Endothelial cell of umbilical vein (primary cell): ENCODE results near the gene PODXL2. TPM values are rescaled to one million over a fixed set of nuclear protein-coding genes. Genes with fewer than 3 reads are reported as not detected.

Source experiments
- BruUV-seq: library from RNA; stranded (reverse); fragments of 400-500 nt; replicated peaks from 2 replicates; lab custom pipeline; 2021; lab: Mats Ljungman, UMichigan
- CTCF ChIA-PET: fragments of 300-600, 350-600 bp; sonication (Branson Sonifier 250); formaldehyde crosslinking; loops from one replicate; lab custom pipeline; 2021; ENCODE audit warnings: antibody characterized with exemption, inconsistent platforms; lab: Charles Lee
- POLR2A ChIA-PET: fragments of 300-600, 350-600 bp; sonication (Branson Sonifier 250); formaldehyde crosslinking; loops from one replicate; lab custom pipeline; 2021; ENCODE audit warnings: antibody characterized with exemption, inconsistent platforms; lab: Charles Lee
- DNase-seq: peaks from one replicate; pipeline ENCODE4 v3.0.0-alpha.2; 2011; ENCODE audit warnings: low read depth, low spot score
- FAIRE-seq: peaks from 2 replicates; lab custom pipeline; 2011; peaks lifted over from hg19 to GRCh38; lab: Jason Lieb, UNC
- H2AFZ ChIP-seq: 2 replicates; pipeline ENCODE4 v1.6.0; 2012; ENCODE audit warnings: low read depth, low read length, control low read depth, inconsistent platforms
- H3K27ac ChIP-seq: 2 replicates; pipeline ENCODE4 v1.5.1; 2011; ENCODE audit warnings: low read depth, mild to moderate bottlenecking, control low read depth, low read length, moderate library complexity; ENCODE audit not compliant: insufficient read depth
- H3K27me3 ChIP-seq, 2 experiments: 2 replicates each; pipeline versions ENCODE4 v1.6.0 to v1.6.1; 2011; ENCODE audit warnings: low read length in 2 of 2, mixed read lengths in 1 of 2; ENCODE audit not compliant: control insufficient read depth in 2 of 2, insufficient read depth in 2 of 2
- H3K36me3 ChIP-seq, 2 experiments: 2 replicates in 1 of 2; 3 replicates in 1 of 2; pipeline ENCODE4 v1.5.1; 2011; ENCODE audit warnings: low read length in 2 of 2, mild to moderate bottlenecking in 1 of 2, moderate library complexity in 1 of 2; ENCODE audit not compliant: control insufficient read depth in 2 of 2, insufficient read depth in 2 of 2; ENCODE audit errors: extremely low read depth in 1 of 2
- H3K4me1 ChIP-seq: 3 replicates; pipeline ENCODE4 v1.5.1; 2011; ENCODE audit warnings: mild to moderate bottlenecking, low read length; ENCODE audit not compliant: control insufficient read depth, insufficient read depth; ENCODE audit errors: extremely low read depth
- H3K4me2 ChIP-seq: 2 replicates; pipeline ENCODE4 v1.6.1; 2011; ENCODE audit warnings: low read length, control low read depth, mixed read lengths; ENCODE audit not compliant: insufficient read depth
- H3K4me3 ChIP-seq, 3 experiments: fragments of 200-600 bp in 1 of 3; sonication (generic), shearing (Covaris generic) in 1 of 3; replicated peaks in 1 of 3; 2 replicates each; pipeline ENCODE4 v1.5.1; 2011 to 2016; ENCODE audit warnings: control low read depth in 3 of 3, low read length in 3 of 3, mild to moderate bottlenecking in 2 of 3, inconsistent platforms in 1 of 3, low read depth in 1 of 3, moderate library complexity in 1 of 3; ENCODE audit not compliant: insufficient read depth in 1 of 3
- H3K79me2 ChIP-seq: 2 replicates; pipeline ENCODE4 v1.6.0; 2012; ENCODE audit warnings: low read length, inconsistent platforms; ENCODE audit not compliant: control insufficient read depth, insufficient read depth
- H3K9ac ChIP-seq: replicated peaks from 2 replicates; pipeline ENCODE3; 2011; ENCODE audit warnings: low read length, control low read depth; ENCODE audit not compliant: insufficient read depth; ENCODE audit errors: extremely low read depth
- H3K9me1 ChIP-seq: replicated peaks from 3 replicates; pipeline ENCODE4 v1.6.0; 2011; ENCODE audit warnings: mild to moderate bottlenecking, low read length; ENCODE audit not compliant: control insufficient read depth, insufficient read depth; ENCODE audit errors: extremely low read depth
- H3K9me3 ChIP-seq: replicated peaks from 2 replicates; pipeline ENCODE4 v1.5.1; 2012; ENCODE audit warnings: low read length, inconsistent platforms; ENCODE audit not compliant: control insufficient read depth, insufficient read depth
- H4K20me1 ChIP-seq: replicated peaks from 2 replicates; pipeline ENCODE3; 2011; ENCODE audit warnings: mild to moderate bottlenecking, low read length; ENCODE audit not compliant: control insufficient read depth, insufficient read depth; ENCODE audit errors: extremely low read depth
- FOS ChIP-seq: IDR thresholded peaks from 2 replicates; pipeline ENCODE4 v1.6.1; 2011; ENCODE audit warnings: mild to moderate bottlenecking, low read length, moderate library complexity, borderline replicate concordance; ENCODE audit not compliant: insufficient read depth
- POLR2AphosphoS5 ChIP-seq: IDR thresholded peaks from 2 replicates; pipeline ENCODE4 v1.6.1; 2012; ENCODE audit warnings: low read depth, mild to moderate bottlenecking, control low read depth, low read length, moderate library complexity; ENCODE audit not compliant: insufficient read depth
- dilution Hi-C: fragments of 300-500 bp; cut with MboI; formaldehyde crosslinking; loops from one replicate; pipeline ENCODE4 v1.15.0; 2019; ENCODE audit warnings: low sequenced_read_pairs; ENCODE audit not compliant: extremely low pct_ligation_motif_present
- intact Hi-C: fragments of 100-400 bp; cut with micrococcal nuclease; formaldehyde crosslinking; loops from one replicate; pipeline ENCODE4 v1.10.0; 2022
- polyA plus RNA-seq, 4 experiments: library from polyadenylated mRNA; depleted of rRNA in 3 of 4; stranded (reverse) in 3 of 4; unstranded in 1 of 4; fragments of >200 nt; gene quantifications; 2 replicates each; pipeline versions ENCODE4 v1.2.1 to v1.2.3, GENCODE V29; 2011 to 2012; ENCODE audit warnings: missing spikeins in 1 of 4
- total RNA-seq: library from RNA; stranded (reverse); gene quantifications from 2 replicates; pipeline ENCODE4 v1.2.3, GENCODE V29; 2021
- TF ChIP-seq, protein P1 (sequence below), 2 donors: IDR thresholded peaks; 1 replicate in 1 of 2; 2 replicates in 1 of 2; pipeline ENCODE4 v1.5.1; 2011; ENCODE audit warnings: low read length in 2 of 2, mild to moderate bottlenecking in 2 of 2, moderate library complexity in 2 of 2, control low read depth in 1 of 2, inconsistent platforms in 1 of 2, low read depth in 1 of 2; ENCODE audit not compliant: insufficient read depth in 1 of 2; ENCODE audit errors: extremely low read depth in 1 of 2
- TF ChIP-seq, protein P2 (sequence below): IDR thresholded peaks from 2 replicates; pipeline ENCODE4 v1.6.1; 2011; ENCODE audit not compliant: insufficient read depth, insufficient read length

Gene PODXL2
- total and polyA plus RNA-seq, 2 donors (not counting 3 experiments of a cell fraction or from before 2014, with no cell fraction given), result 5.5 to 6.5 TPM

DNA sequence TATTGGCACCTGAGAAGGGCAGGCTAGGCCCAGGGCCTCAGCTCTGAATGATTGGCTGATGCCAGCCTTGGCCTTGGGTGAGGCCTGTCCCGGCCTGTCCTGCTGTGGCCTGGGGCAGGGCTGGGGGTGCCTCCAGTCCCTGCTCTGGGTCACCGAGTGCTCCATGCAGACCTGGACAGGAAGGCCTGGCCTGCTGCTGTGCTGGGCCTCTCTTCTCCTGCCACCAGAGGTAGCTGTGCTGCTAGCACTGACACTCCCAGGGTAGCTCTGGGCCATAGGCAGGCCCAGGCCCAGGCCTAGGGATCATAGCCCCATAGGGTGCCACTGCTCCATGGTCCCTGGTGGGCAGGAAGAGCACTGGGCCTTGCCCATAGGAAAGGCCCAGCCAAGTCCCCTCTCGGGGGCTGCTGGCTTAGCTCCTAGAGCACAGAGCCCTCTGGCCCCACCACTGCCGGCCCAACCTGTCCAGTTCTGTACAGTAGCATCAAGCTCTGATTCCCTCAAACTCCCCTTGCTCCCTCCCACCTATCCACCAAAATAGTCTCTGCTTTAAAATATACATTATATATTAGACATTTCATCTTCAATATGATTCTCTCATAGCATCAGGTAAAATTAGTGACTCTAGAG, 62.0 kb downstream of the PODXL2 start:
- FAIRE-seq (no peak), DNase-seq (peak; percentile 48)
- dilution Hi-C loops (no loop called here), intact Hi-C loops (loop anchor here (1.0 to 10.0 kb wide), 2 partner anchors 140 to 284 kb away; no protein-coding TSS in a partner anchor)
- no peaks in the 10 kb centered on the region for H3K79me2 ChIP-seq
- ChIA-PET POLR2A (no interaction called here), CTCF (interaction anchor here (0.6 to 2.6 kb wide), 25 partner anchors 9 to 432 kb away, joined by 3 to 33 read pairs (median 4); partner anchors contain the start of genes MGLL, RUVBL1, SEC61A1 and TPRA1)
- H3K9me1 ChIP-seq, result no peaks in the 10 kb centered on the region
- H3K27me3 ChIP-seq, result no peaks in the 10 kb centered on the region
- no peak overlapping the region for H3K27ac ChIP-seq
- no peak overlapping the region for H3K9ac ChIP-seq
- TF ChIP-seq, protein P1, sequence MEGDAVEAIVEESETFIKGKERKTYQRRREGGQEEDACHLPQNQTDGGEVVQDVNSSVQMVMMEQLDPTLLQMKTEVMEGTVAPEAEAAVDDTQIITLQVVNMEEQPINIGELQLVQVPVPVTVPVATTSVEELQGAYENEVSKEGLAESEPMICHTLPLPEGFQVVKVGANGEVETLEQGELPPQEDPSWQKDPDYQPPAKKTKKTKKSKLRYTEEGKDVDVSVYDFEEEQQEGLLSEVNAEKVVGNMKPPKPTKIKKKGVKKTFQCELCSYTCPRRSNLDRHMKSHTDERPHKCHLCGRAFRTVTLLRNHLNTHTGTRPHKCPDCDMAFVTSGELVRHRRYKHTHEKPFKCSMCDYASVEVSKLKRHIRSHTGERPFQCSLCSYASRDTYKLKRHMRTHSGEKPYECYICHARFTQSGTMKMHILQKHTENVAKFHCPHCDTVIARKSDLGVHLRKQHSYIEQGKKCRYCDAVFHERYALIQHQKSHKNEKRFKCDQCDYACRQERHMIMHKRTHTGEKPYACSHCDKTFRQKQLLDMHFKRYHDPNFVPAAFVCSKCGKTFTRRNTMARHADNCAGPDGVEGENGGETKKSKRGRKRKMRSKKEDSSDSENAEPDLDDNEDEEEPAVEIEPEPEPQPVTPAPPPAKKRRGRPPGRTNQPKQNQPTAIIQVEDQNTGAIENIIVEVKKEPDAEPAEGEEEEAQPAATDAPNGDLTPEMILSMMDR (IDR thresholded peaks at IDR 0.05; ENCODE audit: extremely low read depth in 1 of 2, insufficient read depth in 1 of 2, low read depth in 1 of 2, low read length in 2 of 2), result peak; percentile 47 to 87
- TF ChIP-seq, protein P2, sequence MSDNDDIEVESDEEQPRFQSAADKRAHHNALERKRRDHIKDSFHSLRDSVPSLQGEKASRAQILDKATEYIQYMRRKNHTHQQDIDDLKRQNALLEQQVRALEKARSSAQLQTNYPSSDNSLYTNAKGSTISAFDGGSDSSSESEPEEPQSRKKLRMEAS, result no peak
- TF ChIP-seq POLR2AphosphoS5 (peak; percentile 35), FOS (no peak)
- H3K36me3 ChIP-seq, result peaks cover 2 to 3% of the 10 kb centered on the region in 2 experiments
- H2AFZ ChIP-seq, result no peak overlapping the region
- H3K4me1 ChIP-seq, result no peaks in the 10 kb centered on the region
- no peaks in the 10 kb centered on the region for H4K20me1 ChIP-seq
- no TSS peak for BruUV-seq
- no peaks in the 10 kb centered on the region for H3K9me3 ChIP-seq
- H3K4me2 ChIP-seq, result no peak overlapping the region
- no peak overlapping the region for H3K4me3 ChIP-seq
